ENCODE data around the gene LMX1B.

- TF ChIP-seq, protein P1, sequence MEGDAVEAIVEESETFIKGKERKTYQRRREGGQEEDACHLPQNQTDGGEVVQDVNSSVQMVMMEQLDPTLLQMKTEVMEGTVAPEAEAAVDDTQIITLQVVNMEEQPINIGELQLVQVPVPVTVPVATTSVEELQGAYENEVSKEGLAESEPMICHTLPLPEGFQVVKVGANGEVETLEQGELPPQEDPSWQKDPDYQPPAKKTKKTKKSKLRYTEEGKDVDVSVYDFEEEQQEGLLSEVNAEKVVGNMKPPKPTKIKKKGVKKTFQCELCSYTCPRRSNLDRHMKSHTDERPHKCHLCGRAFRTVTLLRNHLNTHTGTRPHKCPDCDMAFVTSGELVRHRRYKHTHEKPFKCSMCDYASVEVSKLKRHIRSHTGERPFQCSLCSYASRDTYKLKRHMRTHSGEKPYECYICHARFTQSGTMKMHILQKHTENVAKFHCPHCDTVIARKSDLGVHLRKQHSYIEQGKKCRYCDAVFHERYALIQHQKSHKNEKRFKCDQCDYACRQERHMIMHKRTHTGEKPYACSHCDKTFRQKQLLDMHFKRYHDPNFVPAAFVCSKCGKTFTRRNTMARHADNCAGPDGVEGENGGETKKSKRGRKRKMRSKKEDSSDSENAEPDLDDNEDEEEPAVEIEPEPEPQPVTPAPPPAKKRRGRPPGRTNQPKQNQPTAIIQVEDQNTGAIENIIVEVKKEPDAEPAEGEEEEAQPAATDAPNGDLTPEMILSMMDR (IDR thresholded peaks at IDR 0.05; ENCODE audit: insufficient read depth, low read length, poor library complexity, severe bottlenecking): no peak
- TF ChIP-seq EZH2phosphoT487 (conservative IDR thresholded peaks at IDR 0.05; ENCODE audit: low read length): no peak
Observed at GRCh38 chr9:126626926-126627233, 13.2 kb downstream of the LMX1B start.

All from SU-DHL-6 (cell line).